PC-9 (cell line): ENCODE results near the gene RSBN1. TPM values are rescaled to one million over a fixed set of nuclear protein-coding genes. Genes with fewer than 3 reads are reported as not detected.

Experiments used
- BruUV-seq: library from RNA; stranded (reverse); fragments of 400-500 nt; replicated peaks from 2 replicates; lab custom pipeline; 2021; lab: Mats Ljungman, UMichigan
- CTCF ChIA-PET: fragments of 300-600 bp; sonication (Branson Sonifier 250); formaldehyde crosslinking; loops from one replicate; lab custom pipeline; 2022; ENCODE audit warnings: antibody characterized with exemption; lab: Charles Lee
- POLR2A ChIA-PET: fragments of 300-600 bp; sonication (Branson Sonifier 250); formaldehyde crosslinking; loops from one replicate; lab custom pipeline; 2022; ENCODE audit warnings: antibody characterized with exemption; ENCODE audit not compliant: unreplicated experiment; lab: Charles Lee
- DNase-seq, 2 experiments: peaks; one replicate each; pipeline versions ENCODE4 v3.0.0 to v3.0.0-alpha.2; 2015 to 2022; ENCODE audit warnings: mixed read lengths in 1 of 2
- H2AFZ ChIP-seq: fragments of 200-600 bp; sonication (generic); 2 replicates; pipeline ENCODE4 v1.8.1; 2017; ENCODE audit warnings: antibody characterized with exemption
- H3F3A ChIP-seq: fragments of 200-600 bp; sonication (generic); 2 replicates; pipeline ENCODE4 v1.8.1; 2017; ENCODE audit warnings: antibody characterized with exemption, mild to moderate bottlenecking, low read depth; ENCODE audit not compliant: insufficient read depth
- H3K27ac ChIP-seq: fragments of 200-600 bp; sonication (generic); 2 replicates; pipeline ENCODE4 v1.6.1; 2016; ENCODE audit warnings: mixed run types
- H3K27me3 ChIP-seq: fragments of 200-600 bp; sonication (generic); 2 replicates; pipeline ENCODE4 v1.6.1; 2016; ENCODE audit warnings: low read depth, mixed run types; ENCODE audit not compliant: insufficient read depth
- H3K36me3 ChIP-seq: fragments of 200-600 bp; sonication (generic); 2 replicates; pipeline ENCODE4 v1.6.1; 2016; ENCODE audit warnings: low read depth, mixed run types
- H3K4me1 ChIP-seq: fragments of 200-600 bp; sonication (generic); replicated peaks from 2 replicates; pipeline ENCODE4 v1.6.1; 2016; ENCODE audit warnings: mixed run types; ENCODE audit not compliant: insufficient read depth
- H3K4me2 ChIP-seq: fragments of 200-600 bp; sonication (generic); 2 replicates; pipeline ENCODE4 v1.6.1; 2017; ENCODE audit warnings: mixed run types
- H3K4me3 ChIP-seq: fragments of 200-600 bp; sonication (generic); 2 replicates; pipeline ENCODE4 v1.6.1; 2016; ENCODE audit warnings: mixed run types
- H3K79me2 ChIP-seq: fragments of 200-600 bp; sonication (generic); 2 replicates; pipeline ENCODE4 v1.6.1; 2017; ENCODE audit warnings: low read depth, mixed run types
- H3K9me2 ChIP-seq: fragments of 200-600 bp; sonication (generic); 2 replicates; pipeline ENCODE4 v1.8.1; 2017; ENCODE audit warnings: mild to moderate bottlenecking; ENCODE audit not compliant: insufficient read depth
- H3K9me3 ChIP-seq: fragments of 200-600 bp; sonication (generic); 2 replicates; pipeline ENCODE4 v1.8.1; 2016; ENCODE audit warnings: low read depth; ENCODE audit not compliant: insufficient read depth
- H4K20me1 ChIP-seq: fragments of 200-600 bp; sonication (generic); 2 replicates; pipeline ENCODE4 v1.8.1; 2017; ENCODE audit not compliant: insufficient read depth
- CTCF ChIP-seq: fragments of 200-600 bp; sonication (generic); conservative IDR thresholded peaks from 2 replicates; pipeline ENCODE4 v1.6.1; 2017; ENCODE audit warnings: mixed run types, antibody characterized with exemption, mild to moderate bottlenecking, moderate library complexity
- EZH2 ChIP-seq: fragments of 200-600 bp; sonication (generic); IDR thresholded peaks from 2 replicates; pipeline ENCODE4 v1.8.0; 2017; ENCODE audit warnings: antibody characterized with exemption, low read depth
- intact Hi-C: fragments of 100-400 bp; cut with micrococcal nuclease; formaldehyde crosslinking; loops from one replicate; pipeline ENCODE4 v1.10.0; 2022; ENCODE audit not compliant: unreplicated experiment
- total RNA-seq: library from RNA; stranded (reverse); gene quantifications from 2 replicates; pipeline ENCODE4 v1.2.3, GENCODE V29; 2021

The RSBN1 gene
- total RNA-seq, 1 experiment from 2014 or later, result 12.3 TPM

GRCh38 chr1:113797472-113797871 lies 14.8 kb downstream of the RSBN1 start:
- peaks cover 53% of the 10 kb centered on the region for H3K79me2 ChIP-seq

GRCh38 chr1:113793878-113794834 lies 18.1 kb downstream of the RSBN1 start:
- Histone ChIP-seq H2AFZ (no peak overlapping the region), H4K20me1 (peaks cover 7% of the 10 kb centered on the region; the same call in 1 of the 2 replicates), H3K9me2 (no peaks in the 10 kb centered on the region), H3K4me3 (no peak overlapping the region), H3K4me2 (no peak overlapping the region), H3K36me3 (peaks cover 26% of the 10 kb centered on the region), H3K27ac (no peak overlapping the region), H3F3A (no peaks in the 10 kb centered on the region), H3K27me3 (no peaks in the 10 kb centered on the region), H3K9me3 (no peaks in the 10 kb centered on the region), H3K4me1 (no peaks in the 10 kb centered on the region), H3K79me2 (peaks cover 28% of the 10 kb centered on the region)
- DNase-seq, result no peak
- CTCF ChIA-PET, result no interaction called here
- POLR2A ChIA-PET, result no interaction called here
- intact Hi-C loops, result no loop called here
- BruUV-seq, result no TSS peak
- TF ChIP-seq EZH2, result no peak
- no peak for TF ChIP-seq CTCF

More at GRCh38 chr1:113797472-113797871, 14.8 kb downstream of the RSBN1 start:
- ChIA-PET POLR2A (no interaction called here), CTCF (no interaction called here)
- Histone ChIP-seq H2AFZ (no peak overlapping the region), H3K9me3 (no peaks in the 10 kb centered on the region), H3K27me3 (no peaks in the 10 kb centered on the region), H3K27ac (no peak overlapping the region), H3K4me2 (no peak overlapping the region), H3K4me1 (no peaks in the 10 kb centered on the region), H3F3A (no peaks in the 10 kb centered on the region), H3K4me3 (no peak overlapping the region), H3K36me3 (peaks cover 26% of the 10 kb centered on the region), H4K20me1 (peaks cover 7% of the 10 kb centered on the region; the same call in 1 of the 2 replicates), H3K9me2 (no peaks in the 10 kb centered on the region)
- no TSS peak for BruUV-seq
- DNase-seq, result no peak
- intact Hi-C loops, result no loop called here
- no peak for TF ChIP-seq EZH2
- no peak for TF ChIP-seq CTCF

GRCh38 chr1:113792986-113793385 lies 19.3 kb downstream of the RSBN1 start:
- ChIA-PET CTCF (no interaction called here), POLR2A (no interaction called here)

More at GRCh38 chr1:113792986-113793385, 19.3 kb downstream of the RSBN1 start:
- Histone ChIP-seq H3K79me2 (peaks cover 29% of the 10 kb centered on the region), H3K9me3 (no peaks in the 10 kb centered on the region), H4K20me1 (0 out of 2 replicates have a peak, but pooled peaks cover 3% of the 10 kb centered on the region), H3K4me1 (no peaks in the 10 kb centered on the region), H3F3A (no peaks in the 10 kb centered on the region), H3K27me3 (no peaks in the 10 kb centered on the region), H3K4me3 (no peak overlapping the region), H3K4me2 (no peak overlapping the region), H2AFZ (no peak overlapping the region), H3K9me2 (no peaks in the 10 kb centered on the region), H3K27ac (no peak overlapping the region), H3K36me3 (peaks cover 26% of the 10 kb centered on the region)
- intact Hi-C loops, result no loop called here
- no TSS peak for BruUV-seq
- DNase-seq, result no peak
- TF ChIP-seq CTCF (no peak), EZH2 (no peak)
